Upper lobe of right lung (tissue), 1 donor: ENCODE measurements around the gene LGALS4. TPM values are rescaled to one million over a fixed set of nuclear protein-coding genes. Genes with fewer than 3 reads are reported as not detected.
"Not testable (repeated sequence)": the region's sequence is repeated elsewhere in the genome, so short reads cannot be mapped to it uniquely, and the experiment has no call there.

ENCODE experiments used
- ATAC-seq: fragments of 200-7000 bp; cut with Tn5 transposase; one replicate; pipeline ENCODE4 v1.9.1; 2020; ENCODE audit warnings: mild to moderate bottlenecking, moderate library complexity
- DNase-seq: peaks from one replicate; pipeline ENCODE4 v3.0.0-alpha.2; 2020
- H3K27ac ChIP-seq: fragments of 200-600 bp; one replicate; pipeline ENCODE4 v1.8.0; 2022
- H3K27me3 ChIP-seq: fragments of 200-600 bp; one replicate; pipeline ENCODE4 v1.8.0; 2022; ENCODE audit warnings: mild to moderate bottlenecking
- H3K36me3 ChIP-seq: fragments of 200-600 bp; one replicate; pipeline ENCODE4 v1.8.0; 2022
- H3K4me1 ChIP-seq: fragments of 200-600 bp; one replicate; pipeline ENCODE4 v1.8.0; 2022
- H3K4me3 ChIP-seq: fragments of 200-600 bp; one replicate; pipeline ENCODE4 v1.8.0; 2022; ENCODE audit warnings: mild to moderate bottlenecking
- H3K9me3 ChIP-seq: fragments of 200-600 bp; one replicate; pipeline ENCODE4 v1.8.0; 2022
- CTCF ChIP-seq: fragments of 200-600 bp; IDR thresholded peaks from one replicate; pipeline ENCODE4 v1.8.0; 2022; ENCODE audit warnings: antibody characterized with exemption
- intact Hi-C: fragments of 100-400 bp; cut with DNase I; formaldehyde crosslinking; loops from one replicate; pipeline ENCODE4 v1.11.0; 2022
- total RNA-seq: library from RNA; stranded (reverse); fragmentation: NEBNext Ultra II Directional; extraction: Animal tissue kit (Norgen Biotek cat#: 25700); gene quantifications from one replicate; pipeline ENCODE4 v1.2.1, GENCODE V29; 2021
- donor health status: DM: no; HTN: yes; CAD: no; lungs with severe emphysema.

LGALS4 gene
- total RNA-seq, 1 donor from 2014 or later: 3.7 TPM

DNA sequence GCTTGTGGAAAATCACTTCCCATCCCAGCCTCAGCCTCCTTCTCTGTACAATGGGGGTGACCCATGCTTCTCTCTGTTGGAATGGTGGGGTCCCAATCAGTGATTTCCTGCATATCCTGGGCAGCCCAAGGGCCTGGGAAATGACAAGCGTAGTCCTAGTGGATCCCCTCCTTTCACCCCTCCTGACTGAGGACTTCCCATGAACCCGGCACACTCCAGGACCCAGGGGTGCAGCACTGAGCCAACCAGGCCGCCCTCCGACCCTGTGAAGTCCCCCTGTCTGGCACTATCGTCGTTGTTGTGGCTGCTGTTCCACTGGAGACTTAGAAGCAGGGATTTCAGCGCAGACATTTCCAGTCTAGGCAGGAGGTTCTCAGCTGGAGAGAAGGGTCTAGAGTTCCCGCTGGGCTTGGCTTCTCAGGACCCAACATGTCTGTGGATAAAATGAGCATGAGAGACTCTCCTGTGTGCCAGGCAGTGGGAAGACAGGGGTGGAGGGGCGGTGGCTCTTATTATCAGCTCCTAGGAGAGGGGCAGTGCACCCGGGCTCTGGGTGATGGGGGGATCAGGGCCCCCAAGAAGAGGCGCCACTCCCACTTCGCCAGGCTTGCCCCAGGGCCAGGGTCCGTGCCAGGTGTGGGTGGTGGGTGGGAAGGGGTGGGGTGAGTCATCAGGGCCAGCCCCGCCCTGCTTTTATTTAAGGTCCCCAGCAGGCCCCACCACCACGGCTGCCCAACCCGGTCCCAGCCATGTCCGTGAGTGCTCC is 24.1 kb downstream of the LGALS4 start, which contains the start of gene LGALS7B:
TSS of gene LGALS7B (plus strand) at position 723 of the 766 bp plus-strand sequence. CDS start at position 750, 27 bp downstream.
- no peak within 1 kb of the TSS for H3K4me3 ChIP-seq
- intact Hi-C loops: no loop called here
- TF ChIP-seq CTCF: no peak
- DNase-seq: no peak
- H3K27me3 ChIP-seq: no peaks in the 10 kb centered on the region
- H3K4me1 ChIP-seq: peaks cover 13% of the 10 kb centered on the region
- H3K9me3 ChIP-seq: no peaks in the 10 kb centered on the region
- no peak within 1 kb of the TSS for H3K27ac ChIP-seq
- H3K36me3 ChIP-seq: no peaks in the 10 kb centered on the region
- no peak for ATAC-seq

DNA sequence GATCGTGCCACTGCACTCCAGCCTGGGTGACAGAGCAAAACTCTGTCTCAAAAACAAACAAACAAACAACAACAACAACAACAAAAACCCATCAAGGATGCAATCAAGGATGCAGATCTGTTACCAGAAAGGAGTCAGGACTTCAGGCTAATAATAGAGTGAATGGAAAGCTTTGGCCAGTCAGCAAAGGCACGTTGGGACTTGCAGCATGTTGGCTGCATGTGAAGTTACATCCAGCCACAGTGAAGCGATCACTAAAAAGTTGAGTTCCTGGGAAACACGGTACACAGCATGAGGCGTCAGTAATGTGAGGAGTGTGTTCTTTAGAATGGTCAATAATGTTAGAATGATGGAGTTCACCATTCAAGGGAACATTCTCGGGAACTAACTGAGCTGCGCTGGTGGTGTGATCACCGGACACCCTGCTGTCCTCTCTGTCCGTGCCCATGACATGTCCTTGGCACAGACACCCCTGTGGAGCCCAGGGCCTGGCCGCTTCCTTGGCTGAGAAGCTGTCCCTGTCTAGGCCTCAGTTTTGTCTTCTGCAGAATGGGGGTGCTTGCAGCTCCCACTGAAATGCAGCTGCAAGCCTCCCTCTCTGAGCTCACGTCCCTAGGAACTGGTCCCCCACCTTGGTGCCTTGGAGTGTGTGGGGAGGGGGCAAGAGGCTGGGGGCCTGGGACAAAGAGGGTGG is 26.0 kb downstream of the LGALS4 start:
- H3K27me3 ChIP-seq: no peaks in the 10 kb centered on the region
- no peak overlapping the region for H3K27ac ChIP-seq
- no peaks in the 10 kb centered on the region for H3K4me1 ChIP-seq
- H3K4me3 ChIP-seq: no peak overlapping the region
- H3K9me3 ChIP-seq: no peaks in the 10 kb centered on the region
- intact Hi-C loops: no loop called here
- no peak for DNase-seq
- no peak for TF ChIP-seq CTCF
- ATAC-seq: no peak
- H3K36me3 ChIP-seq: no peaks in the 10 kb centered on the region

DNA sequence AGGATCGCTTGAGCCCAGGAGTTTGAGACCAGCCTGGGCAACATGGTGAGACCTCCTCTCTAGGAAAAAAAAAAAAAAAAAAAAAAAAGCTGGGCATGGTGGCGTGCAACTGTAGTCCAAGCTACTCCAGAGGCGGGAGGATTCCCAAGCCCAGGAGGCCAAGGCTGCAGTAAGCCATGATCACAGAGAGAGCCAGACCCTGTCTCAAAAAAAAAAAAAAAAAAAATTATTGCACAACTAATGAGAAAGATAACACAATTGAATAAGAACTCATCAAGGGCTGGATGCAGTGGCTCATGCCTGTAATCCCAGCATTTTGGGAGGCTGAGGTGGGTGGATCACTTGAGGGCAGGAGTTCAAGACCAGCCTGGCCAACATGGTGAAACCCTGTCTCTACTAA is 26.7 kb downstream of the LGALS4 start:
- H3K27ac ChIP-seq, H3K36me3 ChIP-seq, ATAC-seq, intact Hi-C loops, DNase-seq, H3K9me3 ChIP-seq, H3K4me1 ChIP-seq, H3K27me3 ChIP-seq, H3K4me3 ChIP-seq: not testable (repeated sequence)

DNA sequence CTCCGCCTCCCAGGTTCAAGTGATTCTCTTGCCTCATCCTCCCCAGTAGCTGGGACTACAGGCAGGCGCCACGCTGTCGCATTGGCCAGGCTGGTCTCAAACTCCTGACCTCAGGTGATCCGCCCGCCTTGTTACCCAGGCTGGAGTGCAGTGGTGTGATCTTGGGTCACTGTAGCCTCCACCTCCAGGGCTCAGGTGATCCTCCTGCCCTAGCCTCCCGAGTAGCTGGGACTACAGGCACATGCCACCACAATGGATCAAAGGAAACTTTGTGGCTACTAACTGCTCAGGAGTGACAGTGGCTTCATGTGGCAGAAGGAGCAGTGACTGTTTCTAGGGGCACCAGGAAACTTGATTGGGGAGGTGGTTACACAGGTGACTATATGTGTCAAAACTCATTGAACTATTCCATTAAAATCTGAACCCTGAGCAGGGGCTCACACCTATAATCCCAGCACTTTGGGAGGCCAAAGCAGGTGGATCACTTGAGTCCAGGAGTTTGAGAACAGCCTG is 27.5 kb downstream of the LGALS4 start:
- Histone ChIP-seq H3K4me1 (no peaks in the 10 kb centered on the region), H3K4me3 (no peak overlapping the region), H3K27me3 (no peaks in the 10 kb centered on the region), H3K27ac (no peak overlapping the region), H3K36me3 (no peaks in the 10 kb centered on the region), H3K9me3 (no peaks in the 10 kb centered on the region)
- ATAC-seq (no peak), DNase-seq (no peak)
- intact Hi-C loops: no loop called here
- no peak for TF ChIP-seq CTCF

- intact Hi-C loops: no loop called here
- DNase-seq (no peak), ATAC-seq (no peak)
- no peak for TF ChIP-seq CTCF
- no peak overlapping the region for H3K27ac ChIP-seq
- H3K9me3 ChIP-seq: no peaks in the 10 kb centered on the region
- no peaks in the 10 kb centered on the region for H3K4me1 ChIP-seq
- no peaks in the 10 kb centered on the region for H3K27me3 ChIP-seq
- no peaks in the 10 kb centered on the region for H3K36me3 ChIP-seq
- H3K4me3 ChIP-seq: no peak overlapping the region
Observed at GRCh38 chr19:38784224-38784623, 28.5 kb downstream of the LGALS4 start.

- H3K36me3 ChIP-seq, DNase-seq, ATAC-seq, intact Hi-C loops, H3K4me1 ChIP-seq, H3K27me3 ChIP-seq, H3K27ac ChIP-seq, H3K9me3 ChIP-seq, H3K4me3 ChIP-seq: not testable (repeated sequence)
Observed at GRCh38 chr19:38782212-38782611, 30.5 kb downstream of the LGALS4 start.
